ENCODE measurements around the gene COL1A1.

Gene COL1A1

GRCh38 chr17:50213026-50214022 is 11.9 kb upstream of the COL1A1 start:
- DNase-seq = no peak

- DNase-seq = no peak
Observed at GRCh38 chr17:50212121-50212843, 10.9 kb upstream of the COL1A1 start.

GRCh38 chr17:50211249-50212120 is 10.1 kb upstream of the COL1A1 start:
- no peak for DNase-seq

- no peak for DNase-seq
Observed at GRCh38 chr17:50210240-50211225, 9.1 kb upstream of the COL1A1 start.

GRCh38 chr17:50209472-50210239 is 8.2 kb upstream of the COL1A1 start:
- no peak for DNase-seq

GRCh38 chr17:50209133-50209471 is 7.7 kb upstream of the COL1A1 start:
- DNase-seq = no peak

GRCh38 chr17:50208611-50209061 is 7.2 kb upstream of the COL1A1 start:
- no peak for DNase-seq

GRCh38 chr17:50207792-50208567 is 6.5 kb upstream of the COL1A1 start:
- DNase-seq = no peak

- no peak for DNase-seq
Observed at GRCh38 chr17:50207315-50207714, 5.9 kb upstream of the COL1A1 start.

GRCh38 chr17:50206604-50207293 is 5.3 kb upstream of the COL1A1 start:
- no peak for DNase-seq

- no peak for DNase-seq
Observed at GRCh38 chr17:50205963-50206505, 4.6 kb upstream of the COL1A1 start.

- DNase-seq = no peak
Observed at GRCh38 chr17:50205111-50205962, 3.9 kb upstream of the COL1A1 start.

GRCh38 chr17:50204431-50204830 is 3.0 kb upstream of the COL1A1 start:
- no peak for DNase-seq

- no peak for DNase-seq
Observed at GRCh38 chr17:50203604-50204345, 2.3 kb upstream of the COL1A1 start.

GRCh38 chr17:50203086-50203485 is 1.7 kb upstream of the COL1A1 start:
- no peak for DNase-seq

GRCh38 chr17:50200457-50201275 is 765 bp downstream of the COL1A1 start:
- peak in 12 of 14 donors; percentile 22 to 85 (median 60) for DNase-seq

Measured in C1 segment of cervical spinal cord (tissue), 14 donors.